COLO668 (cell line): ENCODE results near the gene ADAMTSL1.

Experiments used
- DNase-seq: peaks from one replicate; lab custom pipeline; 2025; ENCODE audit not compliant: unreplicated experiment; lab: John Stamatoyannopoulos, UW

The ADAMTSL1 gene, protein sequence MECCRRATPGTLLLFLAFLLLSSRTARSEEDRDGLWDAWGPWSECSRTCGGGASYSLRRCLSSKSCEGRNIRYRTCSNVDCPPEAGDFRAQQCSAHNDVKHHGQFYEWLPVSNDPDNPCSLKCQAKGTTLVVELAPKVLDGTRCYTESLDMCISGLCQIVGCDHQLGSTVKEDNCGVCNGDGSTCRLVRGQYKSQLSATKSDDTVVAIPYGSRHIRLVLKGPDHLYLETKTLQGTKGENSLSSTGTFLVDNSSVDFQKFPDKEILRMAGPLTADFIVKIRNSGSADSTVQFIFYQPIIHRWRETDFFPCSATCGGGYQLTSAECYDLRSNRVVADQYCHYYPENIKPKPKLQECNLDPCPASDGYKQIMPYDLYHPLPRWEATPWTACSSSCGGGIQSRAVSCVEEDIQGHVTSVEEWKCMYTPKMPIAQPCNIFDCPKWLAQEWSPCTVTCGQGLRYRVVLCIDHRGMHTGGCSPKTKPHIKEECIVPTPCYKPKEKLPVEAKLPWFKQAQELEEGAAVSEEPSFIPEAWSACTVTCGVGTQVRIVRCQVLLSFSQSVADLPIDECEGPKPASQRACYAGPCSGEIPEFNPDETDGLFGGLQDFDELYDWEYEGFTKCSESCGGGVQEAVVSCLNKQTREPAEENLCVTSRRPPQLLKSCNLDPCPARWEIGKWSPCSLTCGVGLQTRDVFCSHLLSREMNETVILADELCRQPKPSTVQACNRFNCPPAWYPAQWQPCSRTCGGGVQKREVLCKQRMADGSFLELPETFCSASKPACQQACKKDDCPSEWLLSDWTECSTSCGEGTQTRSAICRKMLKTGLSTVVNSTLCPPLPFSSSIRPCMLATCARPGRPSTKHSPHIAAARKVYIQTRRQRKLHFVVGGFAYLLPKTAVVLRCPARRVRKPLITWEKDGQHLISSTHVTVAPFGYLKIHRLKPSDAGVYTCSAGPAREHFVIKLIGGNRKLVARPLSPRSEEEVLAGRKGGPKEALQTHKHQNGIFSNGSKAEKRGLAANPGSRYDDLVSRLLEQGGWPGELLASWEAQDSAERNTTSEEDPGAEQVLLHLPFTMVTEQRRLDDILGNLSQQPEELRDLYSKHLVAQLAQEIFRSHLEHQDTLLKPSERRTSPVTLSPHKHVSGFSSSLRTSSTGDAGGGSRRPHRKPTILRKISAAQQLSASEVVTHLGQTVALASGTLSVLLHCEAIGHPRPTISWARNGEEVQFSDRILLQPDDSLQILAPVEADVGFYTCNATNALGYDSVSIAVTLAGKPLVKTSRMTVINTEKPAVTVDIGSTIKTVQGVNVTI (N-terminal part only)

GRCh38 chr9:18473652-18474279, at the start of gene ADAMTSL1:
Gene ADAMTSL1 (plus strand): TSS chr9:18474153. CDS start chr9:18474233, 80 bp downstream.
- DNase-seq, result no peak

GRCh38 chr9:18427691-18428090, 46.3 kb upstream of the ADAMTSL1 start:
- DNase-seq, result no peak

GRCh38 chr9:18428661-18429060, 45.3 kb upstream of the ADAMTSL1 start:
- no peak for DNase-seq

DNA sequence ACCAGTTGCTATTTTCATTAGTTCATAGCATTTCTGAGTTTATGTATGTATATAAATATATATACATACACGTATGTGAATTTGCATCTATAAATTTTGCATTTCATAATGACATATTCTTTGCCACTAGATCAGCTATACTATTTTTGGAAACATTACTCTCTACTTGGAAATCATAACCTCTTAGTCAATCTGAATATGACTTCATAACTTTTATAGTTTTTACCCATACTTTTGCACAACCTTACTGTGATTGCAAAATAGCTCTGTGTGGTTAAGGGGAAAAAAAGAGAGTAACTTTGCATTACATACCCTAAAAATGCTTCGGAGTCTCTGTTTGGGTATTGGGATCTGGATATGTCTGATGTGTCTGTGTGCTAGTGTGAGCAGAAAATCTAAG, 44.9 kb upstream of the ADAMTSL1 start:
- no peak for DNase-seq

DNA sequence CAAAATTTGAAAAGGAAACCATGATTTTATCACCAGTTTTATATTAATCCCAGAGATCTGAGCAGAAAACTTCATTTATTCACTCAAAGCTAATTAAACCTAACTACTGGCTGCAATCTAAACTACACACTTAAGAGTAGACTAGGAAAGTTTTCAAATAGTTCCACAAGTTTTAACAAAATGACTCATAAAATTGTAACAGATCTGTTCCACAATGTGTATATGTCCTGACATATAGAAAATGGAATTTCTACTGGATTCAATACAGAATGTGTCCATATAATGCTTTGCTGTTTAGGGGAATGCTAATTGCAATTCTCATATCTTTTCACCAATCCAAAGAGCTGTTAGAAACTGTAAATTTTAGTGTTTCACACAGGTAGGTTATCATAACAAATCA, 40.3 kb upstream of the ADAMTSL1 start:
- no peak for DNase-seq

- no peak for DNase-seq
Measured at GRCh38 chr9:18437315-18438201, 36.4 kb upstream of the ADAMTSL1 start.

GRCh38 chr9:18438300-18438925, 35.5 kb upstream of the ADAMTSL1 start:
- DNase-seq, result no peak

DNA sequence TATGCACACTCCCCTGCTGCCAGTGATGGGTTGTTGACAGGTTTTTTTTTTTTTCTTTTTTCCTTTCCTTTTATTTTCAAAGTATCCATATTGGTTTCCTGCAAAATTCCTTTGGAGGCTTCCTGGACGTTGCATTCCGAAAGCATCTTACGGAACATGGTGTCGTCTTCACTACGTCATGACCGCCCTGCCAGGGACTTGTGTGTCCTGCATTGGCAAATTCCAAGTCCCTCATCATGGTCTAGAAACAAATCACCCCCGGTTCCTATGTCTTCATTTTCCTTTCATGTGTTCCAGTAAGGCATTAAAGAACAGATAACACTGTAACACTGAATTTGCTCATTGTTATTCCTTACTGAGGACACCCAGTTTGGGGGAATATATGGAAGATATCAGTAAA, 35.0 kb upstream of the ADAMTSL1 start:
- no peak for DNase-seq

- DNase-seq, result no peak
Measured at GRCh38 chr9:18441261-18441660, 32.7 kb upstream of the ADAMTSL1 start.

GRCh38 chr9:18442629-18443491, 31.1 kb upstream of the ADAMTSL1 start:
- DNase-seq, result peak; percentile 75

DNA sequence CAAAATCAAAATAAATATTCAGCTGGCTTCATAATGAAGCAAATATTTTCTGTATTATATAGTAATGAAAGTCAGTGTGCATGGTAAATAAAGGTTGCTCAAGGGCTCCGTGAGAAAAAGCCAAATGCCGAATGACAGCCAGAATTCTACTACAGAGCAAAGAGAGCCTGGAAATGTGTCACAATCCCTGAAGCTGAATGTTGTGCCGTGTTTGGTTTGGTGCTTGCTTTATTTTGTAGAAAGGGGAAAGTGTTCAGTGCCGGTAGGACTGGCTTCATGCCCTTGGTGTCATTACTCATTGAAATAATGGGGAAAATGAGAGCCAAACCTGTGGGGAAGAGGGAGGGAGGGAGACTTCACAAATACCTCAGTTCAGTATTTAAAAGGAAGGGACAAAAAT, 26.8 kb upstream of the ADAMTSL1 start:
- no peak for DNase-seq

DNA sequence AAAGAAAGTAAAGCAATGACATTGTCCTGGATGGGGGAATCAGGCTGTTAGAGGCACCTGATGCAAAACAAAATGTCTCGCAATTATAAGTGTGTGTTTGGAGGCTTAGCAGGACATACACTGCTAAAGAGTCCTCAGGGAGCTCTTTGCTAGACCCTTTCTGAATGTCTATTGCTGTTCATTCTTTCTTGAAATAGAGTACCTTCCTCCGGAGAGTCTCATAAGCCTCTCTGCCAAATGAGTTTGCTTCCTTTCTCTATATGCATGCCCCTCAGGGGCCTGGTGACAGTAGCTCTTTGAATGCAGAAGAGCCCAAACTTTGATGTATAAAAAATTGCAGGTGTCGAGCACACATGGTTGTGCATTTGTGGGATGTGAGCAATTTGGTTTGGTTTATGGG, 26.4 kb upstream of the ADAMTSL1 start:
- no peak for DNase-seq

- no peak for DNase-seq
Measured at GRCh38 chr9:18448101-18448500, 25.9 kb upstream of the ADAMTSL1 start.

DNA sequence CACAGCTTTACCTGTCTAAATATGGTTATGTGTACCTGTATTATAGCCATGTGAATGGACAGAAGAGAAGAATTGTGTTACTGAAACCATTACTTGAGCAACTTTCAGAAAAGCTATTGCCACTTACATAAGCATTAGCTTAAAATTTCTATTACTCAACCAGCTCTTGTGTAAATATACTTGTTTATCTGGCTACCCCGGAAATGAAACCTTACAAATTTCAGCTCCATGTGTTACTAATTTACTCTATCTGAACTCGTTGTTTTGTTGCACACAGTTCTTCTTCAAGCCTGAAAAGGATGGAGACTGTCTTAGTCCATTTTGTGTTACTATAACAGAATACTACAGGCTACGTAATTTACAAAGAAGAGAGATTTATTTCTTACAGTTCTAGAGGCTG, 22.5 kb upstream of the ADAMTSL1 start:
- no peak for DNase-seq

DNA sequence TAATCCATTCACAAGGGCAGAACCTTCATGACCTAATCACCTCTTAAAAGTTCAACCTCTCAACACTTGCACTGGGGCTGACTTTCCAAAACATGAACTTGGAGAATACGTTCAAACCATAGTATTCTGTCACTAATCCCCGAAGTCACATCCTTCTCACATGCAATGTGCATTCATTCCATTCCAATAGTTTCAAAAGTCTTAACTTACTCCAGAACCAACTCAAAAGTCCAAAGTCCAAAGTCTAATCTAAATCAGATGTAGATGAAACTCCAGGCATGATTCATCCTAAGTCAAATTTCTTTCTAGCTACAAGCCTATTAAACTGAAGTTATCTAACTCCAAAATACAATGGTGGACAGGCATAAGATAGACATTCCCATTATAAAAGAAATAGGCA, 21.7 kb upstream of the ADAMTSL1 start:
- DNase-seq, result no peak

DNA sequence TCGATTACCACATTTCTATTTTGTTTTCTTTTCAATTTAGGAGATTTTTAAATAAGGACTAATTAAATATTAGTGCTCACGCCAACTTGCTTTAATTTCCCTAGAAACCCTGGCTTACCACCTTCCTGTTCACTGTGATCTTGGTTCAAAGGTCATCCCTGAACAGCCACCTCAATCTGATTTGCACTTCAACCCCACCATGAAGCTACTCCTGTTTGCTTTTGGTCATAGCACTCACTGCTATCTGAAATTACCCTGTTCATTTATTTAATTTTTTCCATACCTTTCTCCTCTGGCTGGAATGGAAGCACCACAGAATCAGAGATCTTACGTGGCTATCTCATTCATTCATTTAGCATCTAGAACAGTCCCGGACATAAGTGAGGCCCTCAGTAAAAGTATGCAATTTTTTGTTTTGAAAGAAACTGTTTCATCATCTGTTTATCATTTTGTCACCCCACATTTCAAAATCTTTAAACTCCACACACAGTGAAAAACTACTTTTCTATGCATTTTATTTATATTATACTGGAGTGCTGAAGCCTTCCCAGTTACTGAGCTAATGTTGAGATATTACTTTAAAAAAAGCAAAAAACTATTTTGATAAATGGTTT, 17.2 kb upstream of the ADAMTSL1 start:
- no peak for DNase-seq

- DNase-seq, result no peak
Measured at GRCh38 chr9:18457510-18457909, 16.4 kb upstream of the ADAMTSL1 start.
